Mucosa of descending colon (tissue), 3 donors: Measurements from ENCODE around the gene CRPPA. TPM values are rescaled to one million over a fixed set of nuclear protein-coding genes. Genes with fewer than 3 reads are reported as not detected.
"Not testable (repeated sequence)": the region's sequence is repeated elsewhere in the genome, so short reads cannot be mapped to it uniquely, and the experiment has no call there.

Experiments used
- ATAC-seq: fragments of 200-7000 bp; cut with Tn5 transposase; one replicate; pipeline ENCODE4 v1.9.1; 2020; ENCODE audit warnings: mild to moderate bottlenecking, moderate library complexity
- DNase-seq, 3 donors: peaks; one replicate each; pipeline ENCODE4 v3.0.0-alpha.2; 2020
- H3K36me3 ChIP-seq: fragments of 200-600 bp; one replicate; pipeline ENCODE4 v1.8.0; 2021; ENCODE audit warnings: low read depth, mild to moderate bottlenecking
- H3K4me1 ChIP-seq: fragments of 200-600 bp; one replicate; pipeline ENCODE4 v1.8.0; 2021; ENCODE audit warnings: low read depth, mild to moderate bottlenecking
- H3K4me3 ChIP-seq: fragments of 200-600 bp; one replicate; pipeline ENCODE4 v1.8.0; 2021; ENCODE audit warnings: mild to moderate bottlenecking
- H3K9me3 ChIP-seq: fragments of 200-600 bp; one replicate; pipeline ENCODE4 v1.8.0; 2021; ENCODE audit warnings: mild to moderate bottlenecking
- intact Hi-C, 2 donors: fragments of 100-400 bp; cut with DNase I in 1 of 2; cut with micrococcal nuclease in 1 of 2; formaldehyde crosslinking; loops; one replicate each; pipeline versions ENCODE4 v1.11.0 to v1.11.1; 2022; cut with DNase I, micrococcal nuclease
- total RNA-seq, 3 donors: library from RNA; stranded (reverse); fragmentation: NEBNext Ultra II Directional in 2 of 3; extraction: Animal tissue kit (Norgen Biotek cat#: 25700) in 2 of 3; gene quantifications; one replicate each; pipeline versions ENCODE4 v1.2.1 to v1.2.4, GENCODE V29; 2021 to 2023
- TF ChIP-seq, protein P1 (sequence below): fragments of 200-600 bp; IDR thresholded peaks from one replicate; pipeline ENCODE4 v1.8.0; 2022; ENCODE audit warnings: antibody characterized with exemption, mild to moderate bottlenecking
- donor health status: DM: no; HTN: no; CAD: no; lungs with moderate emphysema.
- donor health status: DM: no; HTN: no; CAD: no.
- donor health status: DM: no; HTN: yes; CAD: no.

The CRPPA gene
- total RNA-seq, 3 donors from 2014 or later: 2.8 to 7.2 (median 2.9) TPM

DNA sequence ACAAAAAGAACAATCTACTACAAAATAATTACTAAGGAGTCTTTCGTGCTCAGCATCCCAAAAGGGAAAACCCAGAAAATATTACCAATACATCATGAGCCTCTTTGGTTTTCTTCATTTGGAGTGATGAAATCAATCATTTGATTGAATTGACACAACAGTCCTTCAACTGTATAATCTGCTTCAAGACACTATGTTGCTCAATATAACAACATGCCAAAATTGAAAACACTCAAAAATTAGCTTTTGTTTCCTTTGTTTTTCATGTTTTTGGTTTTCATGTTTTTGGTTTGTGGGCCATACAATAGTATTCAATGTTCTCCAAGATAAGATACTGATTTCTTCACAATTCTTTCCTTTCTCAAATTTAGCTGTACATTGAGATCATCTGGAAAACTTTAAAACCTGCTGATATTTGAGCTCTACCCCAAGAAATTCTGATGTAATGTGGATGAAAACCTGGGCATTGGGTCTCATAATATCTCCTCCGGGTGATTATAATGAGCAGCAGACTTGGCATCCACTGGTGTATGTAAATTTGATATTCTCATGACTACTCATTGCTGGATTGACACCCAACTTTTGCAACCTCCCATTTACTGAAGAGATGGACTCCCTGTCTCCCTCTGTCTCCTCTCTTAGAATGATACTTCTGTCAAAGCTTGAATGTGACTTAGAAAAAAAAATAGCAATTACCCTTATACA, 39.6 kb upstream of the CRPPA start:
- H3K4me1 ChIP-seq: peaks cover 9% of the 10 kb centered on the region
- TF ChIP-seq, protein P1, sequence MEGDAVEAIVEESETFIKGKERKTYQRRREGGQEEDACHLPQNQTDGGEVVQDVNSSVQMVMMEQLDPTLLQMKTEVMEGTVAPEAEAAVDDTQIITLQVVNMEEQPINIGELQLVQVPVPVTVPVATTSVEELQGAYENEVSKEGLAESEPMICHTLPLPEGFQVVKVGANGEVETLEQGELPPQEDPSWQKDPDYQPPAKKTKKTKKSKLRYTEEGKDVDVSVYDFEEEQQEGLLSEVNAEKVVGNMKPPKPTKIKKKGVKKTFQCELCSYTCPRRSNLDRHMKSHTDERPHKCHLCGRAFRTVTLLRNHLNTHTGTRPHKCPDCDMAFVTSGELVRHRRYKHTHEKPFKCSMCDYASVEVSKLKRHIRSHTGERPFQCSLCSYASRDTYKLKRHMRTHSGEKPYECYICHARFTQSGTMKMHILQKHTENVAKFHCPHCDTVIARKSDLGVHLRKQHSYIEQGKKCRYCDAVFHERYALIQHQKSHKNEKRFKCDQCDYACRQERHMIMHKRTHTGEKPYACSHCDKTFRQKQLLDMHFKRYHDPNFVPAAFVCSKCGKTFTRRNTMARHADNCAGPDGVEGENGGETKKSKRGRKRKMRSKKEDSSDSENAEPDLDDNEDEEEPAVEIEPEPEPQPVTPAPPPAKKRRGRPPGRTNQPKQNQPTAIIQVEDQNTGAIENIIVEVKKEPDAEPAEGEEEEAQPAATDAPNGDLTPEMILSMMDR: no peak
- H3K9me3 ChIP-seq: no peaks in the 10 kb centered on the region
- DNase-seq (no peak), ATAC-seq (no peak)
- intact Hi-C loops: no loop called here
- no peaks in the 10 kb centered on the region for H3K36me3 ChIP-seq
- no peak overlapping the region for H3K4me3 ChIP-seq

DNA sequence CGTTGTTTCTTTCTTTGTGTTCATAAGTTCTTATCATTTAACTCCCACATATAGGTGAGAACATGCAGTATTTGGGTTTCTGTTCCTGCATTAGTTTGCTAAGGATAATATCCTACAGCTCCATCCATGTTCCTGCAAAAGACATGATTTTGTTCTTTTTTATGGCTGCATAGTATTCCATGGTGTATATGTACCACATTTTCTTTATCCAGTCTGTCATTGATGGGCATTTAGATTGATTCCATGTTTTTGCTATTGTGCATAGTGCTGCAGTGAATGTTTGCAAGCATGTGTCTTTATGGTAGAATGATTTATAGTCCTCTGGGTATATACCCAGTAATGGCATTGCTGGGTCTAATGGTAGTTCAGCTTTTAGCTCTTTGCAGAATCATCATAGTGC, 35.0 kb upstream of the CRPPA start:
- H3K36me3 ChIP-seq, H3K4me3 ChIP-seq, H3K4me1 ChIP-seq, intact Hi-C loops, H3K9me3 ChIP-seq, ATAC-seq, DNase-seq: not testable (repeated sequence)

DNA sequence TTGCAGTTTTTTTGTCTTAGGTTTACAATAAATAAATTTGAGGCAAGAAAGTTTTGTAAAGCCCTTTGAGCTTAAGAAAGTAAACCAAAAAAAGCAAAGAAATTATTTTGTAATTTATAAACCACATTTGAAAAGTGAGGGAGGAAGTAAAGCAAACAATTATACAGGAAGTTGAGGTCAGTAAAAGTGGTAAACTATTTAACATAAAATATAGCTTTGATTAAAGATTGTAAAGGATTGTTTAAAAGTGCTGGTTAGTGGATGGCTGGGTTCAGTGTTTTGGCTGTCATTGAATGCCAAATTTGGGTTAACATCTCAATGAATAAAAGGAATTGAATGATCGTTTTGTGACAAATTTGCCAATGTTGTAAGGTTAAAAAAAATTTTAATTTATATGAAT, 34.3 kb upstream of the CRPPA start:
- TF ChIP-seq, protein P1: no peak
- no peaks in the 10 kb centered on the region for H3K36me3 ChIP-seq
- ATAC-seq (no peak), DNase-seq (no peak)
- intact Hi-C loops: no loop called here
- no peaks in the 10 kb centered on the region for H3K9me3 ChIP-seq
- H3K4me1 ChIP-seq: no peaks in the 10 kb centered on the region
- no peak overlapping the region for H3K4me3 ChIP-seq

DNA sequence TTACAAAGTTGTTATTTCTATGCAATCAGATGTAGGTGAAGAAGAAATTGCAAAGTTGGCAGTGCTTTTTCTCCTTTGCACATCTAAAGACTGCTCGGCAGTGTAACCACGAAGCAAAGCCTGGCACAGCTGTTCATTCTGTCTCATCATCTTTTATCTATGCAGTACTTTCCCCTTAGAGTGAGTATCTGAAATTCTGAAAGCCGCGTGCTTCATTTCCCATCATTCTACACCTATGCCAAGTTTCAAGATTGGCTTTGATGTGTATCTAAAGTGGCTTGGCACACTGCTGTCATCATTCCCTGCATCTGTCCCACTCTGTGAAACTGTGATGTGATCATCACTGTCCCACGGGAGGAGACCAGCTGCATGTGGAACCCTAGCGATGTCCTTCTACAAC, 29.0 kb upstream of the CRPPA start:
- TF ChIP-seq, protein P1: no peak
- ATAC-seq (no peak), DNase-seq (no peak)
- Histone ChIP-seq H3K4me3 (no peak overlapping the region), H3K9me3 (no peaks in the 10 kb centered on the region), H3K4me1 (no peaks in the 10 kb centered on the region), H3K36me3 (no peaks in the 10 kb centered on the region)
- intact Hi-C loops: no loop called here

DNA sequence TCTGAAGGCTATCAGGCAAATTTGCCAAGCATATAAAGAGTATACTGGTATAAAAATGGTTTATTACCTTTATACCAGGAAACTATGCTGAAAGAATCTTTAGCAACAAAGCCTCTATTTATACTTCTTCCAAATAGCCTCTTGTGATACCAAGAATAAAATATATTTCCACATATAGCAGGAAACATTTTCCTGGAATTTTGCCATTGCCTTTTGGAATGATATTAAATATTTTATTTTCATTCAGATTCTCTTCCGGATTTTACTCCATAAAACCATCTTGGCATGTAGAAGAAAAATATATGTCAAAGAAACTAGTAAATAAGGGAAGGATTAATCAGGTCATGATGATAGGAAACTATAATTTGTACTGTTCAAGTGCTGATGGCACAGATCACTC, 26.5 kb upstream of the CRPPA start:
- Histone ChIP-seq H3K4me3 (no peak overlapping the region), H3K9me3 (no peaks in the 10 kb centered on the region), H3K4me1 (no peaks in the 10 kb centered on the region), H3K36me3 (no peaks in the 10 kb centered on the region)
- intact Hi-C loops: no loop called here
- ATAC-seq (no peak), DNase-seq (no peak)
- TF ChIP-seq, protein P1: no peak

DNA sequence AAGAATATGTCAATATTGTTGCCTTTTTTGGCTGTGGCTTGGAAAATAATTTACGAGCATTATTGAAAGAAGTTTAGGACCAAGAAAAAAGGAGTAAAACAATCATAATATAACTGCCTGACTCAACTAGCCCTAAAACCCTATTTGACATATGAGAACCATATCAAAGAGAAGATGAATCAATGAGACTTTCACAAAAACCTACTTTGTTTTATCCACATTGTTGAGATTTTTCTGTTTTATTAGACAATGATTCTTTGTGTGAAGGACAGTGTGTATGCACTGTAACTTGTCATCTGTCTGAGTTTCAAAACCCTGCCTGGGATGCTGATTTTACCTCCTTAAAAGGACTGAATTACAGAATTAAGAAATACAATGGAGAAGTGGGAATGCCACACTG, 25.2 kb upstream of the CRPPA start:
- TF ChIP-seq, protein P1: no peak
- no peaks in the 10 kb centered on the region for H3K9me3 ChIP-seq
- H3K4me1 ChIP-seq: no peaks in the 10 kb centered on the region
- no peak for DNase-seq
- no peaks in the 10 kb centered on the region for H3K36me3 ChIP-seq
- intact Hi-C loops: no loop called here
- no peak overlapping the region for H3K4me3 ChIP-seq
- ATAC-seq: no peak

DNA sequence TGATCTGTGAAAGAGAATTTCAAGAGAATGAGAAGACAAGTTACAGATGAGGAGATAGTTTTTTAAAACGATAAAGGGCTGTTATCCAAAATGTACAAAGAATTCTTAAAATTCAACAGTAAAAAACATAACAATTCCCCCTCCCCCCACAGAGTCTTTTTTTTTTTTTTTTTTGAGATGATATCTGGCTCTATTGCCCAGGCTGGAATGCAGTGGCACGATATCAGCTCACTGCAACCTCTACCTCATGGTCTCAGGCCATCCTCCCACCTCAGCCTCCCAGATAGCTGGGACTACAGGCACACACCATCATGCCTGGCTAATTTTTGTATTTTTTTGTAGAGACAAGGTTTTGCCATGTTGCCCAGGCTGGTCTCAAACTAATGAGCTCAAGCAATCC, 22.5 kb upstream of the CRPPA start:
- H3K4me3 ChIP-seq, H3K36me3 ChIP-seq, DNase-seq, ATAC-seq, intact Hi-C loops, H3K9me3 ChIP-seq, H3K4me1 ChIP-seq: not testable (repeated sequence)
